DND-41 (cell line): ENCODE results near the gene JAZF1.

Source experiments
- ATAC-seq: fragments of 200-7000 bp; cut with Tn5 transposase; 3 replicates; pipeline ENCODE4 v1.9.1; 2021; ENCODE audit warnings: low read depth; ENCODE audit not compliant: insufficient read depth
- DNase-seq: peaks from one replicate; pipeline ENCODE4 v3.0.0-alpha.2; 2020
- H2AFZ ChIP-seq: 2 replicates; pipeline ENCODE4 v1.6.0; 2012; ENCODE audit warnings: low read depth, low read length
- H3K27ac ChIP-seq: 2 replicates; pipeline ENCODE4 v1.5.1; 2012; ENCODE audit warnings: low read length, inconsistent platforms
- H3K27me3 ChIP-seq: fragments of 200-600 bp; sonication (generic); 2 replicates; pipeline ENCODE4 v1.6.0; 2012; ENCODE audit warnings: low read length, mild to moderate bottlenecking, inconsistent platforms; ENCODE audit not compliant: insufficient read depth, poor library complexity
- H3K36me3 ChIP-seq: 2 replicates; pipeline ENCODE4 v1.5.1; 2012; ENCODE audit warnings: low read length, inconsistent platforms; ENCODE audit not compliant: insufficient read depth
- H3K4me1 ChIP-seq: 2 replicates; pipeline ENCODE4 v1.5.1; 2012; ENCODE audit warnings: mild to moderate bottlenecking, low read length; ENCODE audit not compliant: insufficient read depth
- H3K4me2 ChIP-seq: 2 replicates; pipeline ENCODE4 v1.6.0; 2012; ENCODE audit warnings: mild to moderate bottlenecking, moderate library complexity, low read length, inconsistent platforms; ENCODE audit not compliant: insufficient read depth
- H3K4me3 ChIP-seq, 2 experiments: fragments of 200-600 bp in 1 of 2; shearing (Covaris generic) in 1 of 2; 2 replicates each; pipeline ENCODE4 v1.5.1; 2012 to 2016; ENCODE audit warnings: inconsistent platforms in 2 of 2, low read length in 2 of 2, mild to moderate bottlenecking in 2 of 2, low read depth in 1 of 2, moderate library complexity in 1 of 2
- H3K79me2 ChIP-seq: 2 replicates; pipeline ENCODE4 v1.6.0; 2012; ENCODE audit warnings: low read length, inconsistent platforms; ENCODE audit not compliant: insufficient read depth
- H3K9ac ChIP-seq: 2 replicates; pipeline ENCODE4 v1.6.0; 2012; ENCODE audit warnings: low read depth, mild to moderate bottlenecking, inconsistent platforms, low read length, moderate library complexity
- H3K9me3 ChIP-seq: 2 replicates; pipeline ENCODE4 v1.5.1; 2012; ENCODE audit warnings: low read length, moderate library complexity, mild to moderate bottlenecking, inconsistent platforms; ENCODE audit not compliant: insufficient read depth, severe bottlenecking
- H4K20me1 ChIP-seq: 2 replicates; pipeline ENCODE4 v1.6.0; 2012; ENCODE audit warnings: low read length; ENCODE audit not compliant: insufficient read depth
- EZH2 ChIP-seq: IDR thresholded peaks from 3 replicates; pipeline ENCODE4 v1.6.1; 2012; ENCODE audit warnings: borderline replicate concordance, low read depth, mild to moderate bottlenecking, moderate library complexity, low read length, inconsistent platforms; ENCODE audit not compliant: severe bottlenecking
- TF ChIP-seq, protein P1 (sequence below): IDR thresholded peaks from 2 replicates; pipeline ENCODE4 v1.5.1; 2012; ENCODE audit warnings: borderline replicate concordance, low read length, moderate library complexity, mild to moderate bottlenecking; ENCODE audit not compliant: poor library complexity, severe bottlenecking; ENCODE audit errors: extremely low read depth

Gene JAZF1

DNA sequence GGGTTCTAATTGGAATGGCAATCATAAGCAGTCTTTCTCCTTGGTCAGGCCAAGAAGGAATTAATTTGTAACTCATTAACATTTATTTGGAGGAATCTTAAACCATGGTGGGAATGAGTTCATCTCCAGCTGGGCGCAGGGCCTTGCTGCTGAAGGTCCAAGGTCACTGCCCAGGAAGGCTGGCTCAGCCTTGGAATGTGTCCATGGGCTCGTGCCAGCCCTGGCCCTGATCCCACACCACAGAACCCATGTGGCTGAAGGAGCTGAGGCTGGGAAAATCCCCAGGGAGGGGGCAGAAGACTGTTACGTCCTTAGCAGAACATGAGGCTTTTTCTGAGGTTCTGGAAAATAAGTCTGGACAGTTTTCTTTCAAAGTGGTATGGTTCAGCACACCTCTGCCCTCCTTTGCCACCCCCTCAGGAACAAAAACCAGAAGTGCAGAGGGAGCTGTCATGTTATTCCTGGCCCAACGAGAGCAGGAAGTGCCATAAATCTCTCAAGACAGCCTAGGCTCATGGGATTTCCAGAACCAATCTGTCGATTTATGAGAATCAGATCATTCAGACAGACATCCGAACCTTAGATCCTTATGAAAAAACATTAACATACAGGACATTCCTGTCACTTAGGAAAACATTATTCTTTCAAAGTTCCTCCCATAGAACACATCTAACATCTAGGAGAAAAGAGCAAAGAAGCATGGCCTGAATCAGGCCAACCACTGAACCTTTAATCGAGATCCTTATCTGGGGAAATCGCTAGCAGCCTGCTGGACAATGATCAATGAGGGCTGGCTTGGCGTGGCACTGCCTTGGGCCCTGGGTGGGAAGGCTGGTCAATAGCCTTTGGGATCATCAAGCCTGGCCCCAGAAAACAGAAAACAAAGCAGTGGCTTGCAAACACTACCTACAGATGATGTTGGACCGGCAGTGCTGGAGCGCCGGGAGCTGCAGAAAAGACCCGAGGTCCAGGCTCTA lies 306.3 kb downstream of the JAZF1 start:
- Histone ChIP-seq H4K20me1 (0 out of 2 replicates have a peak, but pooled peaks cover 2% of the 10 kb centered on the region), H2AFZ (no peak overlapping the region), H3K27ac (no peak overlapping the region), H3K4me3 (no peak overlapping the region), H3K9me3 (no peaks in the 10 kb centered on the region), H3K27me3 (no peaks in the 10 kb centered on the region), H3K9ac (no peak overlapping the region), H3K4me1 (no peaks in the 10 kb centered on the region), H3K4me2 (no peak overlapping the region), H3K36me3 (no peaks in the 10 kb centered on the region), H3K79me2 (no peaks in the 10 kb centered on the region)
- DNase-seq (no peak), ATAC-seq (no peak)
- TF ChIP-seq EZH2: no peak
- TF ChIP-seq, protein P1, sequence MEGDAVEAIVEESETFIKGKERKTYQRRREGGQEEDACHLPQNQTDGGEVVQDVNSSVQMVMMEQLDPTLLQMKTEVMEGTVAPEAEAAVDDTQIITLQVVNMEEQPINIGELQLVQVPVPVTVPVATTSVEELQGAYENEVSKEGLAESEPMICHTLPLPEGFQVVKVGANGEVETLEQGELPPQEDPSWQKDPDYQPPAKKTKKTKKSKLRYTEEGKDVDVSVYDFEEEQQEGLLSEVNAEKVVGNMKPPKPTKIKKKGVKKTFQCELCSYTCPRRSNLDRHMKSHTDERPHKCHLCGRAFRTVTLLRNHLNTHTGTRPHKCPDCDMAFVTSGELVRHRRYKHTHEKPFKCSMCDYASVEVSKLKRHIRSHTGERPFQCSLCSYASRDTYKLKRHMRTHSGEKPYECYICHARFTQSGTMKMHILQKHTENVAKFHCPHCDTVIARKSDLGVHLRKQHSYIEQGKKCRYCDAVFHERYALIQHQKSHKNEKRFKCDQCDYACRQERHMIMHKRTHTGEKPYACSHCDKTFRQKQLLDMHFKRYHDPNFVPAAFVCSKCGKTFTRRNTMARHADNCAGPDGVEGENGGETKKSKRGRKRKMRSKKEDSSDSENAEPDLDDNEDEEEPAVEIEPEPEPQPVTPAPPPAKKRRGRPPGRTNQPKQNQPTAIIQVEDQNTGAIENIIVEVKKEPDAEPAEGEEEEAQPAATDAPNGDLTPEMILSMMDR: no peak

DNA sequence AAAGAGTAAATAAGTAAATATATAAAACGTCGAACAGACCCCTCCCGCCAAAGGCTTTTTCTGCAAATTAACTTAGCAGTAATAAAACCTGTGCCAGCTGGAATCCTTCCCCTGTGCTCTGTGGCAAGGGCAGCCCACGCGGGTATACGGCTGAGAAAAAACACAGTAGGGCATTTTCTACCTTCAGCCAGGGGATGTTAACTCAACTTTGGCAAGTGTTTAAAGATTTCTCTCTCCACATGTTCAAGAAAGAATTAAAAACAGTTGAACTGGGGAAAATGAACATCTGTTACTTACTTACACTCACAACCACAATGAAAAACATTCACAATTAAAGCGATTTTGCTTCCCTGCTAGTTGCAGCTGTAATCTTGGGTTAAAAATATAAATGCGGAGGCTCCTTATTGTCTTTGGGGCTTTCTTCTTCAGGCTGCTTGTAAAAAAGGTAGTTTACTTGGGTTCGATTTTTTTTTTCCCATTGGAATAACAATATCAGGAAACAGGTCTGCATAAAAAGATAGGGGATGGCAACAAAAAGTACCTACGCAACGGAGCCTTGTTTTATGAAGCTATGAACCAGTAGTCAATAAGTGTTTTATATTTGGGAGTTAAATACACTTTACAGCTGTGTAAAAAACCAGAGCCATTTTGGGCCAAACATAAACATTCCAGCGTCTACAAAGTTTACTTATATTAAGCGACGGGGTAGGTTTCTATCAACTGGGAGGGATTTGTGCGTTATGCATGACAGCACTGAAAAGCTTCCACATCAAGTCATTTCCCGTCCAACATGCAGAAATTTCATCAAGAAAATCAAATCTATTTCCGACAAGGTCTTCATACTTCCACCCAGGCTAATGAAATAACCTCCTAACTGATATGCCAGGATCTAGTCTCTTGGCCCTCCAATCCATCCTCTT lies 308.0 kb downstream of the JAZF1 start:
- H3K27me3 ChIP-seq: no peaks in the 10 kb centered on the region
- H3K36me3 ChIP-seq: no peaks in the 10 kb centered on the region
- TF ChIP-seq EZH2: no peak
- TF ChIP-seq, protein P1: no peak
- no peaks in the 10 kb centered on the region for H3K4me1 ChIP-seq
- DNase-seq: no peak
- no peak overlapping the region for H2AFZ ChIP-seq
- ATAC-seq: no peak
- H3K79me2 ChIP-seq: no peaks in the 10 kb centered on the region
- no peak overlapping the region for H3K9ac ChIP-seq
- H3K27ac ChIP-seq: no peak overlapping the region
- 0 out of 2 replicates have a peak, but pooled peaks cover 2% of the 10 kb centered on the region for H4K20me1 ChIP-seq
- no peaks in the 10 kb centered on the region for H3K9me3 ChIP-seq
- H3K4me3 ChIP-seq: no peak overlapping the region
- H3K4me2 ChIP-seq: no peak overlapping the region

DNA sequence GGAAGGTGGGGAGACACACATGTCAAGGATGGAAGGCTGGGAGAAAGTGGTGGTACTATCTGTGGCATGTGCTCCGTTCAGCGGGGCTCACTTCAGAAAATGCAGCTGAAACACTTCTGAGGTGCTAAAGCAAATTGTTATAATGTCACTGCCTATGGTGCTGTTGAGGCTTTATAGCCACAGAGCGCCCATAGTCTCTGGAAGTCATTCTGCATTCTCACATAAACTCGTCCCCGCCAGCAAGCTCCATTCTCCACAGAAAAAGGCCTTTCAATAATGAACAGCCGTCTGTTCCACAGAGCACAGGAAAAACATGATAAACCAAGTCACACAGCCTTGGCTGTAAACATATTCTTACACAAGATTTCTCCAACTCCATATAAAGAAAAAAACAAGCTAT lies 308.7 kb downstream of the JAZF1 start:
- H3K79me2 ChIP-seq: no peaks in the 10 kb centered on the region
- TF ChIP-seq EZH2: no peak
- TF ChIP-seq, protein P1: no peak
- H3K36me3 ChIP-seq: no peaks in the 10 kb centered on the region
- DNase-seq (no peak), ATAC-seq (no peak)
- no peaks in the 10 kb centered on the region for H3K27me3 ChIP-seq
- no peak overlapping the region for H3K4me2 ChIP-seq
- H4K20me1 ChIP-seq: 0 out of 2 replicates have a peak, but pooled peaks cover 2% of the 10 kb centered on the region
- no peaks in the 10 kb centered on the region for H3K4me1 ChIP-seq
- H3K4me3 ChIP-seq: no peak overlapping the region
- H3K9ac ChIP-seq: no peak overlapping the region
- no peak overlapping the region for H3K27ac ChIP-seq
- H3K9me3 ChIP-seq: no peaks in the 10 kb centered on the region
- no peak overlapping the region for H2AFZ ChIP-seq
